Medulla oblongata (tissue), 1 donor: ENCODE data around the gene ZDHHC16.
"Not testable (repeated sequence)": the region's sequence is repeated elsewhere in the genome, so short reads cannot be mapped to it uniquely, and the experiment has no call there.

Source experiments
- DNase-seq: peaks from one replicate; pipeline ENCODE4 v3.0.0-alpha.2; 2015; ENCODE audit errors: extremely low spot score

ZDHHC16 gene

GRCh38 chr10:97479410-97479809 lies 33.4 kb downstream of the ZDHHC16 start:
- not testable (repeated sequence) for DNase-seq

GRCh38 chr10:97479939-97480338 lies 34.0 kb downstream of the ZDHHC16 start:
- no peak for DNase-seq

- DNase-seq: no peak
Observed at GRCh38 chr10:97481071-97481470, 35.1 kb downstream of the ZDHHC16 start.

- DNase-seq: no peak
Observed at GRCh38 chr10:97482381-97482780, 36.4 kb downstream of the ZDHHC16 start.

- no peak for DNase-seq
Observed at GRCh38 chr10:97483506-97483905, 37.5 kb downstream of the ZDHHC16 start.

GRCh38 chr10:97483921-97484320 lies 37.9 kb downstream of the ZDHHC16 start:
- DNase-seq: no peak

GRCh38 chr10:97485647-97486281 lies 39.8 kb downstream of the ZDHHC16 start:
- no peak for DNase-seq

GRCh38 chr10:97490592-97490991 lies 44.6 kb downstream of the ZDHHC16 start:
- DNase-seq: peak; percentile 85

- DNase-seq: peak; percentile 94
Observed at GRCh38 chr10:97494151-97494550, 48.2 kb downstream of the ZDHHC16 start.

GRCh38 chr10:97494863-97495506 lies 49.0 kb downstream of the ZDHHC16 start:
- peak; percentile 20 for DNase-seq

- peak; percentile 80 for DNase-seq
Observed at GRCh38 chr10:97497572-97498075, 51.6 kb downstream of the ZDHHC16 start.

- peak; percentile 99 for DNase-seq
Observed at GRCh38 chr10:97498076-97498840, 52.3 kb downstream of the ZDHHC16 start, which contains the start of gene MMS19. MMS19 (minus strand) TSS chr10:97498422; CDS start chr10:97498384, 38 bp downstream.

- DNase-seq: peak; percentile 51
Observed at GRCh38 chr10:97498841-97499560, 53.0 kb downstream of the ZDHHC16 start, which contains the start of gene UBTD1. UBTD1 (plus strand) TSS chr10:97498924; CDS start chr10:97499204, 280 bp downstream.

- DNase-seq: peak; percentile 70
Observed at GRCh38 chr10:97499561-97500296, 53.8 kb downstream of the ZDHHC16 start.

- no peak for DNase-seq
Observed at GRCh38 chr10:97500297-97500575, 54.3 kb downstream of the ZDHHC16 start.

- no peak for DNase-seq
Observed at GRCh38 chr10:97502916-97503315, 56.9 kb downstream of the ZDHHC16 start.

- no peak for DNase-seq
Observed at GRCh38 chr10:97503406-97503805, 57.4 kb downstream of the ZDHHC16 start.

- no peak for DNase-seq
Observed at GRCh38 chr10:97505152-97505551, 59.2 kb downstream of the ZDHHC16 start.

- no peak for DNase-seq
Observed at GRCh38 chr10:97506199-97506991, 60.4 kb downstream of the ZDHHC16 start.
